SJCRH30 (cell line): ENCODE measurements around the gene RWDD1. TPM values are rescaled to one million over a fixed set of nuclear protein-coding genes. Genes with fewer than 3 reads are reported as not detected.

ENCODE experiments used
- DNase-seq, 2 experiments: peaks; one replicate each; pipeline ENCODE4 v3.0.0-alpha.2; 2015 to 2020
- H3K27ac ChIP-seq: fragments of 250-450 bp; sonication (Bioruptor Pico); 2 replicates; pipeline ENCODE4 v1.5.1; 2020; ENCODE audit warnings: mild to moderate bottlenecking, moderate library complexity
- H3K27me3 ChIP-seq: fragments of 250-450 bp; sonication (Bioruptor Pico); 2 replicates; pipeline ENCODE4 v1.5.1; 2020; ENCODE audit warnings: mild to moderate bottlenecking, moderate library complexity
- H3K36me3 ChIP-seq: fragments of 250-450 bp; sonication (Bioruptor Pico); 2 replicates; pipeline ENCODE4 v1.5.1; 2020; ENCODE audit warnings: mild to moderate bottlenecking, moderate library complexity
- H3K4me1 ChIP-seq: fragments of 250-450 bp; sonication (Bioruptor Pico); 2 replicates; pipeline ENCODE4 v1.5.1; 2020; ENCODE audit warnings: mild to moderate bottlenecking, moderate library complexity
- H3K4me3 ChIP-seq: fragments of 250-450 bp; sonication (Bioruptor Pico); 2 replicates; pipeline ENCODE4 v1.5.1; 2020; ENCODE audit warnings: mild to moderate bottlenecking, moderate library complexity
- H3K9me3 ChIP-seq: fragments of 250-450 bp; sonication (Bioruptor Pico); replicated peaks from 2 replicates; pipeline ENCODE4 v1.5.1; 2020; ENCODE audit warnings: mild to moderate bottlenecking, moderate library complexity
- total RNA-seq: library from RNA; depleted of rRNA; stranded (reverse); fragments of >200 nt; shearing (Covaris generic); gene quantifications from 2 replicates; pipeline ENCODE4 v1.2.3, GENCODE V29; 2014; rRNA removed

RWDD1 gene, protein sequence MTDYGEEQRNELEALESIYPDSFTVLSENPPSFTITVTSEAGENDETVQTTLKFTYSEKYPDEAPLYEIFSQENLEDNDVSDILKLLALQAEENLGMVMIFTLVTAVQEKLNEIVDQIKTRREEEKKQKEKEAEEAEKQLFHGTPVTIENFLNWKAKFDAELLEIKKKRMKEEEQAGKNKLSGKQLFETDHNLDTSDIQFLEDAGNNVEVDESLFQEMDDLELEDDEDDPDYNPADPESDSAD
- total RNA-seq = 54.9 and 57.0 TPM in 2 replicates

DNA sequence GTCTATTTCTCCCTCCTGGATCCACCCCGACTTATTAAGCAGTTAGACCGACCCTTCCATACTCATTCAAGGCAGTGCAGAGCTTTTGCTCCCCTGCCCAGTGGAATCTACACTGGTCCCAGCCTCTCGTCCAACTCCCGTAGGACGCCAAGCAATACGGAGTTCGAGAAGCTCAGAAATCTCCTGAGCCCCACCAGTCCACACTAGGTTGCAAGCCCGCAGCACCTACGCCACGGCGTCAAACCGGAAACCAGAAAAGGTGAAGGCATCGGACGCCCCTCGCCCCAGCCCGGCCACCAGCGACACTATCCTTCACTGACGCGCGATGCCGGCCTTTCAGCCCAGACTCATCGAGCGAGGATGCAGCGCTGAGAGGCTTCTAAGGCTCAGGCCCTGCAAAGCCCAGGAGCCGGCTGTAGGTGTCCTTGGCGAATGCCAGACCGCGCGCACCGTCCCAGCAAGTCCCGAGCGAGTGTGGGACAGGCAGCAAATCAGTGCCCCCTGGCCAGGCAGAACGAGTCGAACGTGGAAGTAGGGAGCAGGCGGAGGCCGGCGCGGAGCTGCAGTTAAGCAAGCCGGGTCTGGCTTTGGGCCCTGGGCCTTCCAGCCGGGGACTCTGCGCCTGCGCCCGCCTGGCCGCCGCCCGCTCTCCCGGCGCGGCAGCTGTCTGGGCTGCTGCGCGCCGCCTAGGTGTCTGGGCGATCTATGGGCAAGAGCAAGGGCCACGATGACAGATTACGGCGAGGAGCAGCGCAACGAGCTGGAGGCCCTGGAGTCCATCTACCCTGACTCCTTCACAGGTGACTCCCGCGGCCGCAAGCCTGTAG is at the start of gene RWDD1:
Gene RWDD1, plus strand, starts transcription at position 649 of the 827 bp plus-strand sequence. Its CDS starts 79 bp downstream, at position 728.
- Histone ChIP-seq H3K9me3 (no peaks in the 10 kb centered on the region), H3K4me1 (no peaks in the 10 kb centered on the region), H3K27ac (peak within 1 kb of the TSS; percentile 61), H3K36me3 (peaks cover 8% of the 10 kb centered on the region; the same call in 1 of the 2 replicates), H3K27me3 (no peaks in the 10 kb centered on the region), H3K4me3 (peak within 1 kb of the TSS; percentile 76)
- DNase-seq = peak; percentile 98 to 99

DNA sequence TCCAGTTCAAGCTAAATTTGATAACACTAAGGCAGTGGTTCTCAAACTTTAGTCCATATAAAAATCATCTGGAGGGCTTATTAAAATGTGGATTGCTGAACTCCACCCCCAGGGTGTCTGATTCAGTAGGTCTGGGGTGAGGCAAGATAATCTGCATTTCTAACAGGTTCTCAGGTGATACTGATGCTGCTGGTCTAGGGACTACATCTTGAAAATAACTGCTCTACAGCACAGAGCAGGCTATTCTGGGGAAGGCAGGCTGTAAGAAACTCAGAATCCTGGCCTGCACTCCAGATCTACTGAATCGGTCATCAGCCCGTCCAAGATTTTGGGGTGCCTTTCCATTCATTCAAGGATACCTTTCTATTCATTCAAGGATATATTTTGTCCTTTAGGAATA is 48.4 kb upstream of the RWDD1 start:
- no peak overlapping the region for H3K4me3 ChIP-seq

DNA sequence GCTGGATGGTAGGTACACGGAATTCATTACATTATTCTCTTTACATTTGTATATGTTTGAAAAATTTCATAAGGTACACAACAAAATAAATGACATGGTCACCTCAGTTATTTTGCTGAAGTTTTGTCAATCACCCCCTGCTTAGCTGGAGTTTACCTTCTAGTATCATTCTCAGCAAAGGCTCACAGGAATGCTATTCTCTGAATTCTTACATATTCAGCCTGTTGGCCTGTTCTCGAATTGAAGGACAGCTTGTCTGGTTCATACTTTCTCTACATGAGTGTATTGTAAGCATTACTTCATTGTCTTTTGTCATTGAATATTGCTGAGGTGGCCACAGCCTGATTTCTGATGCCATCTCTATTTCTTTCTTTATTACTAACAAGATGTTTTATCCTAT is 47.1 kb upstream of the RWDD1 start:
- H3K36me3 ChIP-seq = no peaks in the 10 kb centered on the region
- no peak overlapping the region for H3K4me3 ChIP-seq
- H3K27ac ChIP-seq = no peak overlapping the region
- H3K4me1 ChIP-seq = peaks cover 3% of the 10 kb centered on the region; the same call in 1 of the 2 replicates
- no peaks in the 10 kb centered on the region for H3K9me3 ChIP-seq
- no peaks in the 10 kb centered on the region for H3K27me3 ChIP-seq
- no peak for DNase-seq

More for the DNA sequence above, 48.4 kb upstream of the RWDD1 start:
- no peak for DNase-seq
- no peaks in the 10 kb centered on the region for H3K36me3 ChIP-seq
- no peaks in the 10 kb centered on the region for H3K4me1 ChIP-seq
- H3K27ac ChIP-seq = no peak overlapping the region
- no peaks in the 10 kb centered on the region for H3K9me3 ChIP-seq
- H3K27me3 ChIP-seq = no peaks in the 10 kb centered on the region

DNA sequence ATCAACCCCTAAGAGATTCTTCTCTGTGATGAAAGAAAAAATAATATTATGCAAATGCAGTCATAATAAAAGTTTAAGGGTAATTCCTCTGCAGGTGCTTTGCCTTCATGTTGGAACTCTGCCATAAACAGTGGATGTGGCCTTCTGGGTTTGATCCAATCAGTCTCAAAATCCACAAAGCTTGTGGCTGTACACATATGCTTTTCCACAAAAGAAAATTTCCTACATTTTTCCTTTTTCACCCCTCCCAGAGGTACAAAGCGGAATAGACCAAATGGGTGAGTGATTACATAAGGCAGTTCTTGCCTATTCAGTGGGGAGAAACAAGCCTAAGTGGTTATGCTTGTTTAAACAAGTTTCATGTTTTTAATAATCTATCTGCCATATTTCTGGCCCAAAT is 43.2 kb upstream of the RWDD1 start:
- H3K36me3 ChIP-seq = no peaks in the 10 kb centered on the region
- H3K4me1 ChIP-seq = peaks cover 13% of the 10 kb centered on the region
- no peaks in the 10 kb centered on the region for H3K27me3 ChIP-seq
- H3K4me3 ChIP-seq = no peak overlapping the region
- no peaks in the 10 kb centered on the region for H3K9me3 ChIP-seq
- H3K27ac ChIP-seq = no peak overlapping the region
- no peak for DNase-seq

DNA sequence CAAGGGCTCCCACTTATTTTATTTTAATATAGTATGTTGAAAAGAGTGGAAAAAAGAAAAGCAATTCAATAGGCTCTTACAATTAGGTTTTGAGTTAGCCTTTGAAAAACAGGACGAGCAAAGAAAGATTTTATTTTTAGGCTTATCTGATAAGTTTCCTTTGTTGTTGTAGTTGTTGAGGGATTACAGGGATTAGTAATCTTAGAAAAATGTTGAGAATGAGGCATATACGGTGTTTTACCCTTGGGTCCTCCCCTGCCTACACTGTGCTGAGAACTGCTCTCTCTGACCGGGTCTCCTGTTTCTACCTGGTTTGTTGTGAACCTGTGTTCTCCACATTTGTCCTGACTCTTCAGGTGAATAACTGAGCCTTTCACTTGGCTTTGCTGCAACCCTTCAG is 42.5 kb upstream of the RWDD1 start:
- Histone ChIP-seq H3K27me3 (no peaks in the 10 kb centered on the region), H3K9me3 (no peaks in the 10 kb centered on the region), H3K27ac (no peak overlapping the region), H3K4me1 (peaks cover 13% of the 10 kb centered on the region), H3K4me3 (no peak overlapping the region), H3K36me3 (no peaks in the 10 kb centered on the region)
- DNase-seq = no peak

DNA sequence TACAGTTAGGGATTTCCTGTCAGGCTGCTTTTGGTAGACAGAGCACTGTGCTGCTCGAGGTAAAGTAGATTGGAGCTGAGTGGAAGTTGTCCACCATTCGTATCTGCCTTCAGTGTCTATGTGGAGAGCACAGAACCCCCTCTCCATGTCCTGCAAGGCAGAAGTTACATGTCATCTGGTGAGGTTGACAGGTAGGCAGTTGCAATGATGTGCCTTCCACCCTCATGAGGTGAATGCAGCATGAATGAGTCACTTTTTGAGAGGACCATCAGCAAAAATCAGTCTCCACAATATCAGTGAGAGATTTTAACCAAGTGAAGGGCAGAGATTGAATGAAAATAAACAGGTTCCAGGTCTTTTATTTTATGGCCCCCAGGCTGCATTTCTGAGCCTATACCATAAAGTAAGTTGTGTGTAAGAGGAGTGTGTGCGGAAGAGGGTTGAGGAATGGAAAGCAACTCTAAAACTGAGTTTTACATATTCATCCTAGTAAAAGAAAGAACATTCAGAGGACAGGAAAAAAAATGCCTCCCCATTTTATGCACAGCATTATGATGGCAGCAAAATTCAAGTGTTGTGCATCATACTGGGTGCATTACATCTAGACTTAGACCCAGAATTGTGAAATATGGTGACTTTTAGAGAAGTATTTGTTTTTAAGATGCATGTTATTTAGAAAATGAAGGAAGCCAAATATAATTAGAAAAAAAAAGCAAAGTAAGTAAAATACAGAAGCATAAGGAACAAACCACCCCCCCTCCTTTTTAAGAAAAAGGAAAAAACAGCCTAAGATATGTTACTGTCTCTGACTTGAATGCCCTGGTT is 41.6 kb upstream of the RWDD1 start:
- Histone ChIP-seq H3K4me1 (peaks cover 13% of the 10 kb centered on the region), H3K27me3 (no peaks in the 10 kb centered on the region), H3K36me3 (no peaks in the 10 kb centered on the region), H3K9me3 (no peaks in the 10 kb centered on the region), H3K27ac (no peak overlapping the region; the same call in 1 of the 2 replicates), H3K4me3 (no peak overlapping the region)
- no peak for DNase-seq

DNA sequence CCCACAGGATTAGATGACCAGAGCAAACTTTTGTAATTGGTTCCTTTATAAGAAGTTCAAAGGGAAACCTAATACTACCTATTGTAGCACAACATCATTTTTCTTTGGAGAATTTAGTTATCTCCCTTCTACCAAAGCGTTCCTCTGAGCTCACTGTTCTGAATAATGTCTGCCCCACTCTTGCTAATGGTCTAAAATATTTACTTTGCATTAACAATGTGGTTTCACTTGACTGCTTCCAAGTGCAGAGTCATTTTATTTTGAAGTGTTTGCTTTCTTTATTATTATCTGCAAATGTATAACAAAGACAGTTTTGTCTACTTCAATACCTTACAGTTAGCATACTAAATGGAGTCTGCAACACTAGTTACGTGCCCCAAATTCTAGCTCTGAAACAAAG is 40.9 kb upstream of the RWDD1 start:
- Histone ChIP-seq H3K4me1 (peaks cover 13% of the 10 kb centered on the region), H3K4me3 (no peak overlapping the region), H3K27me3 (no peaks in the 10 kb centered on the region), H3K9me3 (no peaks in the 10 kb centered on the region), H3K27ac (no peak overlapping the region; the same call in 1 of the 2 replicates), H3K36me3 (no peaks in the 10 kb centered on the region)
- DNase-seq = peak in 1 of 2 experiments; percentile 45

DNA sequence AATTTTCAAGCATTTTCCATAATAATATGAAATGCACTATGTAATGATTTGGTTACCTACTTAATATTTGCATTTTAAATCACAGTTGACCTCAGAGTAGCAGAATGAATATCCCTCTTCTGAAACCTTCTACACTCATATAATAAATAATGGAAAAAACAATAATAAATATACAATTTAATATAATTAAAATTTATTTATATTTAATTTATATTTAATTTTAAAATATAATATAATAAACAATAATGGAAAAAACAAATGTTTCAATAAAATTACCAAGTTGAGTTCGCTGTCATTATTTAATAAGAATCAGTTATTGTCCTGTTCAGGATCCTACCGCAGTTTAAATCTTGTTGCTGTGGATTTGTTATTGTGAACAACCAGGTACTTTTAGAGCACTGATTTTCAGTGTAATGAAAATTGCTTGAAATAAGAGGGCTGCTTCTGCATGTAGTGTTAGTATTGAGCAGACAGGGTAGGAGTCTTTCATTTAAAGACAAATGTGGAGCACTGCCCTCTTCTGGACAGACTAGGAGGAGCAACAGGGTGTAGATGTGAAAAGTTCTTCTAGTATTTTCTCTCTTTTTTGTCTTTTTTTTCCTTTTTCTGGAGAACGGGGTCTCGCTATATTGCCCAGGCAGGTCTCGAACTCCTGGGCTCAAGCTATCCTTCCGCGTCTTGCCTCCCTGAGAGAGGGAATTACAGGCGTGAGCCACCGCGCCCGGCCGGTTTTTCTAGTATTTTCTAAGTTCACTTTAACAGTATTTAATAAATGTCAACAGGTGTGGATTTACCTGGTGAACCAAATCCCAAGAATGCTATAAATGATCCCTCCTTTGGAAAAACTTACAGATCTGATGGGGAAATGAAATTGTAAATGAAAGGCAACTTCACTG is 39.4 kb upstream of the RWDD1 start:
- no peak overlapping the region for H3K27ac ChIP-seq
- peak; percentile 57 to 83 for DNase-seq
- no peaks in the 10 kb centered on the region for H3K36me3 ChIP-seq
- H3K9me3 ChIP-seq = no peaks in the 10 kb centered on the region
- no peak overlapping the region for H3K4me3 ChIP-seq
- H3K27me3 ChIP-seq = no peaks in the 10 kb centered on the region
- H3K4me1 ChIP-seq = peaks cover 18% of the 10 kb centered on the region

DNA sequence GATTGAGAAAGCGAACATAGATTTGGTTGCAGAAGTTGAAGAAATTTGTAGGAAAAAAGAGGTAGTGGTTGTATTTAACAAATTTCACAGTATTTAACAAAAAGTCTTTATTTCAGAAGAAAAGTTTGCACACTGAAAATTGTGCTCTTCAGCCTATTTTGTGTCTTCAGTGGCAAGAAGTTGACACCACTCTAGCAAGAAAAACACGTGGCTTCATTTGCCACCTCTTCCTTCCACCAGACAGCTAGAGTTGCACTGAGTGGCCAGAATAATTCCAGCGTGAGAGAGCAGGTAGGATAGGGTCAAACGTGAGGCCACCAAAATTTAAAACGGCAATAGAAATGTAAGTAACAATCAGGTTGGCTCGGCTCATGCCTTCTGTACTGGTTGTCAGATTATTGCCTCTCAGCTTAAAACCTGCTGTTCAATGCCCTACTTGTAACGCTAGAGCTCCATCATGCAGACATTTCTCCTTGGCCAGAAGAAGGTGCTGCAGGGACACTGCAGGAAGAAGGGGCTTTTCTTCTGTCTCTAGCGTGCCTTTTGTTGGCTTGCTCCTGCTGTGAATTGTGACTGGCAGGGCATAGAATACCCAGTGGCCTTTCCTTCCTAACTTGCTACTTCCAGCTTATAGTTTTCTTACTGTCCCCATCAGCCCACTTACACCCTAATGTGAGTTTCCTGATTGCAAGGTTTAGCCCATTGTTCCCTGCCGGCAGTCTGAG is 37.9 kb upstream of the RWDD1 start:
- Histone ChIP-seq H3K27ac (no peak overlapping the region), H3K4me1 (peaks cover 18% of the 10 kb centered on the region), H3K4me3 (no peak overlapping the region)

DNA sequence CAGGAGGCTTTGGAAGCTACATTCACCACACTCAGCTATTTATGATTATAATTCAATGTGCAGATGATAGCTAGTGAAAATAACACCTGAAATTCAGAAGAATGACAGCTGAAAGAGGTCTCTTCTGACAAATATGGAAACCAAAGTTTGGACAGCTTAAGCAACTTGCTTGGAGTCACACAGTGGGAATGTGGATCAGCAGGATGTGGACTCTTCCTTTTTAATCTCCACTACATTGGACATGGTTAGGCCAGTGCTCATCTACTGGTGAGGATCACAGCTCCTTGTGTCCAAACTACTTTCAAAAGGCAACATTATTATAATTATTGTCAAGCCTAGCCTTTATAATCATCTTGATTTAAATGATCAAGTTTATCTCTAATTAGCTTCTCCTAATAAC is 36.2 kb upstream of the RWDD1 start:
- Histone ChIP-seq H3K4me3 (no peak overlapping the region), H3K9me3 (no peaks in the 10 kb centered on the region), H3K36me3 (no peaks in the 10 kb centered on the region), H3K27ac (no peak overlapping the region), H3K27me3 (no peaks in the 10 kb centered on the region), H3K4me1 (peaks cover 12% of the 10 kb centered on the region)
- no peak for DNase-seq

More for the DNA sequence above, 37.9 kb upstream of the RWDD1 start:
- Histone ChIP-seq H3K36me3 (no peaks in the 10 kb centered on the region), H3K27me3 (no peaks in the 10 kb centered on the region), H3K9me3 (no peaks in the 10 kb centered on the region)
- no peak for DNase-seq

DNA sequence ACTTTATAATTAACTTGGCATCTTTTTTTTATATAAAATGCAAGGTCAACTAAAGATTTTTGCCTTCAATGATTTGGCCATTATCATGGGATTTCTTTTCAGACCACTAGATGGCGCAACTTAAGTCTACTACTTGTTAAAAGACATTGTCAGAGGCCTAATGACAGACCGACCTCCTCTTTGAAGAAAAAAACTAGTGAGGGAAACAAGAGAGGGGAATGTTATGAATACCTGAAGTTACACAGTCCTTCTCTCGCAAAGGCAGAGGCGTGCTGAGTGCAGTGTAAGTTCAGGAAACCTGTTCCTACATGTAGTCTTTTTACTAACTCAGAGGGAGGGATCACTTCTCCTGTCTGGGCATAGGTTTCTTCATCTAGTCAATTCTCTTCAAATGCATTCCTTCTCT is 35.1 kb upstream of the RWDD1 start:
- Histone ChIP-seq H3K9me3 (no peaks in the 10 kb centered on the region), H3K27ac (no peak overlapping the region), H3K4me1 (peaks cover 5% of the 10 kb centered on the region; the same call in 1 of the 2 replicates), H3K4me3 (no peak overlapping the region), H3K27me3 (no peaks in the 10 kb centered on the region), H3K36me3 (no peaks in the 10 kb centered on the region)
- peak; percentile 37 to 78 for DNase-seq

DNA sequence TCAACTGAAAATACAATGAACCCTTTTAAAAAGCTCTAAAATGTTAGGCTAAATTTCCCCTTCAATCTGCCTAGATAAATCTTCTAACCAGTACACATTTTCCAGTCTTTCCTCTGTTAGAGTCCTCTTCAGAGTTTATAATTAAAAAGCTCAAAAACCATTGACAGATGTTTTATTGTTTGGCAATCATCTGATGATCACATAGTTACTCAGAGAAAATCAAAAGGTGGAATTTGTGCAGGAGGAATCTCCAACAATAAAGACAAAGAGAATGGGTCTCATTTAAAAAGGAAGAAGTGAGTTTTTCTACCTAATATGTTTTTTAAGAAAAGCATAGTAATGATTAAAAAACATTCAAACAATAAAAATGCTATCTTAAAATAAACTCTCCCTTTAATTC is 28.9 kb upstream of the RWDD1 start:
- no peak overlapping the region for H3K4me3 ChIP-seq
- H3K27me3 ChIP-seq = no peaks in the 10 kb centered on the region
- peak overlapping the region; percentile 23; the same call in 1 of the 2 replicates for H3K27ac ChIP-seq
- H3K4me1 ChIP-seq = peaks cover 24% of the 10 kb centered on the region
- DNase-seq = no peak
- no peaks in the 10 kb centered on the region for H3K36me3 ChIP-seq
- no peaks in the 10 kb centered on the region for H3K9me3 ChIP-seq

DNA sequence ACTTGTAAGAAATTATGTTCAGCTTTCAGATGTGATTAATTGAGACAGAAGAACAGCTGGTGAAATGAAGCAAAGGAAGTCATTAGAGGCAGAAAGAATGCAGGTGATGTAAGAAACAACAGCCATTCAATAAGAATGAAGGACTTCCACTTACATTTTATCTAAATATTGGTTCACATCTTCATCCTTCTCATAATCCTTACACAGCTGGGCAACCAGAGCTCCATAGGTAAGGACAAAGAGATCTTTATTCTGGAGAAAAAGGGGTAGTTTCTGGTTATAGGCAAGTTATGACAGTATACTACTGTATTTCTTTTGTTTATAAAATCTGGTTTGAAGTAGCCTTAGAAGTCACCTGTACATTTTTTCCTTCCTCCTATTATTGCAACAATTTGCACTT is 28.2 kb upstream of the RWDD1 start:
- Histone ChIP-seq H3K27ac (peak overlapping the region; percentile 23; the same call in 1 of the 2 replicates), H3K27me3 (no peaks in the 10 kb centered on the region), H3K4me1 (peaks cover 24% of the 10 kb centered on the region), H3K36me3 (no peaks in the 10 kb centered on the region), H3K9me3 (no peaks in the 10 kb centered on the region), H3K4me3 (no peak overlapping the region)
- DNase-seq = peak; percentile 35 to 79
